Muscle of arm (tissue), 12 donors: ENCODE measurements around the gene ELP2. TPM values are rescaled to one million over a fixed set of nuclear protein-coding genes. Genes with fewer than 3 reads are reported as not detected.

Experiments
- DNase-seq: peaks from one replicate; pipeline ENCODE4 v3.0.0-alpha.2; 2013
- polyA plus RNA-seq, 12 donors: library from polyadenylated mRNA; unstranded; fragments of 120-200 nt; gene quantifications; one replicate each; pipeline ENCODE4 v1.2.1, GENCODE V29; 2013; ENCODE audit not compliant: insufficient read length in 12 of 12

The ELP2 gene
- polyA plus RNA-seq, 12 donors = 60.6 to 109 (median 78.9) TPM; not detected in 1

DNA sequence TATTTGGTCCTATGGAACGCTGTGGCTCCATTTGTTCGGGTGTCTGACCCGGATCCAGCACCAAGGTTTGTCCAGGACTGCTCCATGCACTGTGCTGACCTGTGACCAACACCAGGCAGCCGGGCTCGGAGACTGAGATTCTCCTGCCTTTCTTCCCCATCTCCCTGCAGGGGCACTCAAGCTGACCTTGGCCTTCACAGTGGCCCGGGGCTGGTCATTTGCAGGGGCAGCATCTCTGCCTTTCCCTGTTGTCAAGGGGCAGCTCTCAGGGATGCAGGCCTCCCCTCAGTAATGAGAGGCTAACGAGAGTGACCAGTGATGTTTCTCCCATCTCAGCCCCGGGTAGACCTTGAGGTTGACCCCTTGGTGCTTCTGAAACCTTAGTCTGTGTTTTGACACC, 85.1 kb downstream of the ELP2 start:
- DNase-seq = no peak

- no peak for DNase-seq
Observed at GRCh38 chr18:36215577-36215976, 85.9 kb downstream of the ELP2 start.

- no peak for DNase-seq
Observed at GRCh38 chr18:36217348-36217747, 87.6 kb downstream of the ELP2 start.

- no peak for DNase-seq
Observed at GRCh38 chr18:36229188-36229587, 99.5 kb downstream of the ELP2 start.

Other genes starting within 250 kb of the ELP2 start
- 10 to 100 TPM in 11 of 12 donors, not detected in 1; 38.9 to 52.8 (median 46.6) TPM for gene RPRD1A, start 62.3 kb upstream of the ELP2 start, polyA plus RNA-seq
- gene SLC39A6, start 559 bp upstream of the ELP2 start, polyA plus RNA-seq = 10 to 100 TPM in 11 of 12 donors, not detected in 1; 21.3 to 45.6 (median 36.3) TPM
- under 1 TPM in 10 of 12 donors, not detected in 2; 0.09 to 0.77 (median 0.20) TPM for gene MOCOS, start 57.6 kb downstream of the ELP2 start, polyA plus RNA-seq
- 10 to 100 TPM in 11 of 12 donors, not detected in 1; 25.5 to 44.0 (median 34.7) TPM for gene FHOD3, start 167.8 kb downstream of the ELP2 start, polyA plus RNA-seq